GM23338 (cell line): Measurements from ENCODE around the gene MXRA8.

Experiments
- CREB1 ChIP-seq: fragments of 250-450 bp; sonication (Bioruptor Pico); IDR thresholded peaks from 2 replicates; pipeline ENCODE4 v1.5.0; 2020; ENCODE audit warnings: low read depth, mild to moderate bottlenecking, moderate library complexity
- CTCF ChIP-seq, 2 experiments: fragments of 200-600 bp in 1 of 2; sonication (generic) in 1 of 2; conservative IDR thresholded peaks; 2 replicates each; pipeline versions ENCODE4 v1.5.1 to v1.6.1; 2016 to 2017; ENCODE audit warnings: antibody characterized with exemption in 2 of 2, low read depth in 2 of 2, mild to moderate bottlenecking in 2 of 2, moderate library complexity in 1 of 2
- REST ChIP-seq: IDR thresholded peaks from one replicate; pipeline ENCODE4 v1.6.1; 2018; ENCODE audit warnings: antibody characterized with exemption; ENCODE audit not compliant: unreplicated experiment

- TF ChIP-seq CTCF (conservative IDR thresholded peaks at IDR 0.05; ENCODE audit: low read depth in 2 of 2) (no peak), REST (no peak), CREB1 (CRISPR knock-in tag) (no peak)
Measured at GRCh38 chr1:1397839-1398523, 39.6 kb upstream of the MXRA8 start.
